Measurements from ENCODE around the gene SCYL1.

Gene SCYL1

GRCh38 chr11:65580756-65581155, 55.9 kb downstream of the SCYL1 start:
- no peaks in the 10 kb centered on the region for H3K27me3 Mint-ChIP-seq
- peaks cover 32% of the 10 kb centered on the region for H3K36me3 Mint-ChIP-seq (ENCODE audit: low read depth)

GRCh38 chr11:65581928-65582327, 57.0 kb downstream of the SCYL1 start:
- Mint-ChIP-seq H3K36me3 (ENCODE audit: low read depth) (peaks cover 40% of the 10 kb centered on the region), H3K9me3 (no peaks in the 10 kb centered on the region), H3K27me3 (no peaks in the 10 kb centered on the region), H3K4me1 (ENCODE audit: low read depth) (peaks cover 27% of the 10 kb centered on the region), H3K27ac (no peak overlapping the region), H3K4me3 (no peak overlapping the region)

More at GRCh38 chr11:65580756-65581155, 55.9 kb downstream of the SCYL1 start:
- Mint-ChIP-seq H3K4me3 (no peak overlapping the region), H3K4me1 (ENCODE audit: low read depth) (peaks cover 22% of the 10 kb centered on the region), H3K27ac (no peak overlapping the region), H3K9me3 (no peaks in the 10 kb centered on the region)

- H3K4me1 Mint-ChIP-seq (ENCODE audit: low read depth): peaks cover 33% of the 10 kb centered on the region
Observed at GRCh38 chr11:65583589-65583988, 58.7 kb downstream of the SCYL1 start.

GRCh38 chr11:65584106-65584505, 59.2 kb downstream of the SCYL1 start:
- peaks cover 36% of the 10 kb centered on the region for H3K4me1 Mint-ChIP-seq (ENCODE audit: low read depth)
- no peaks in the 10 kb centered on the region for H3K9me3 Mint-ChIP-seq
- H3K27ac Mint-ChIP-seq: no peak overlapping the region
- no peak overlapping the region for H3K4me3 Mint-ChIP-seq
- peaks cover 37% of the 10 kb centered on the region for H3K36me3 Mint-ChIP-seq (ENCODE audit: low read depth)
- no peaks in the 10 kb centered on the region for H3K27me3 Mint-ChIP-seq

More at GRCh38 chr11:65583589-65583988, 58.7 kb downstream of the SCYL1 start:
- Mint-ChIP-seq H3K36me3 (ENCODE audit: low read depth) (peaks cover 39% of the 10 kb centered on the region), H3K4me3 (no peak overlapping the region), H3K27ac (peak overlapping the region; percentile 5), H3K27me3 (no peaks in the 10 kb centered on the region), H3K9me3 (no peaks in the 10 kb centered on the region)

GRCh38 chr11:65584723-65585171, 59.9 kb downstream of the SCYL1 start:
- H3K4me1 Mint-ChIP-seq (ENCODE audit: low read depth): peaks cover 41% of the 10 kb centered on the region
- H3K27me3 Mint-ChIP-seq: no peaks in the 10 kb centered on the region
- H3K27ac Mint-ChIP-seq: no peak overlapping the region
- H3K36me3 Mint-ChIP-seq (ENCODE audit: low read depth): peaks cover 33% of the 10 kb centered on the region
- no peak overlapping the region for H3K4me3 Mint-ChIP-seq
- no peaks in the 10 kb centered on the region for H3K9me3 Mint-ChIP-seq

GRCh38 chr11:65585396-65586246, 60.7 kb downstream of the SCYL1 start:
- Mint-ChIP-seq H3K4me1 (ENCODE audit: low read depth) (peaks cover 48% of the 10 kb centered on the region), H3K27ac (peak overlapping the region; percentile 41), H3K9me3 (no peaks in the 10 kb centered on the region), H3K36me3 (ENCODE audit: low read depth) (peaks cover 31% of the 10 kb centered on the region), H3K27me3 (no peaks in the 10 kb centered on the region), H3K4me3 (no peak overlapping the region)

- Mint-ChIP-seq H3K27ac (peak overlapping the region; percentile 41), H3K9me3 (no peaks in the 10 kb centered on the region), H3K4me3 (no peak overlapping the region), H3K27me3 (no peaks in the 10 kb centered on the region), H3K36me3 (ENCODE audit: low read depth) (peaks cover 29% of the 10 kb centered on the region), H3K4me1 (ENCODE audit: low read depth) (peaks cover 49% of the 10 kb centered on the region)
Observed at GRCh38 chr11:65586247-65586630, 61.4 kb downstream of the SCYL1 start.

GRCh38 chr11:65586676-65587075, 61.8 kb downstream of the SCYL1 start:
- Mint-ChIP-seq H3K4me1 (ENCODE audit: low read depth) (peaks cover 49% of the 10 kb centered on the region), H3K36me3 (ENCODE audit: low read depth) (peaks cover 27% of the 10 kb centered on the region), H3K27me3 (no peaks in the 10 kb centered on the region), H3K9me3 (no peaks in the 10 kb centered on the region), H3K4me3 (no peak overlapping the region), H3K27ac (peak overlapping the region; percentile 41)

Data from stimulated activated naive CD8-positive, alpha-beta T cell treated with anti-CD3 and anti-CD28 coated beads, Interleukin-15, Interleukin-2, amounts not matched to agents 100 ng/mL and 50 ng/mL, for 24 hours (primary cell).